ENCODE data around the gene RBMS2.

RBMS2 gene

DNA sequence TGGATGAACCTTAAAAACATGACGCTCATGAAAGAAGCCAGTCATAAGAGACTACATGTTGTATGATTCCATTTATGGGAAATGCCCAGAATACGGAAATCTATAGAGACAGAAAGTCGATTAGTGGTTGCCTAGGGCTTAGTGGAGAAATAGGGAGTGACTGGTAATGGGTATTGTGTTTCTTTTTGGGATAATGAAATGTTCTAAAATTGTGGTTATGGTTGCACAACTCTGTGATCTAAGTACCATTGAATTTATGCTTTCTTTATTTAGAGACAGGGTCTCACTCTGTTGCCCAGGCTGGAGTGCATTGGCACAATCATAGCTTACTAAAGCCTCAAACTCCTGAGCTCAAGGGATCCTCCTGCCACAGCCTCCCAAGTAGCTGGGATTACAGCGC is 8.0 kb downstream of the RBMS2 start:
- H3K4me1 ChIP-seq (ENCODE audit: control insufficient read depth, insufficient read depth, low read length): peaks cover 5% of the 10 kb centered on the region; the same call in 1 of the 2 replicates

DNA sequence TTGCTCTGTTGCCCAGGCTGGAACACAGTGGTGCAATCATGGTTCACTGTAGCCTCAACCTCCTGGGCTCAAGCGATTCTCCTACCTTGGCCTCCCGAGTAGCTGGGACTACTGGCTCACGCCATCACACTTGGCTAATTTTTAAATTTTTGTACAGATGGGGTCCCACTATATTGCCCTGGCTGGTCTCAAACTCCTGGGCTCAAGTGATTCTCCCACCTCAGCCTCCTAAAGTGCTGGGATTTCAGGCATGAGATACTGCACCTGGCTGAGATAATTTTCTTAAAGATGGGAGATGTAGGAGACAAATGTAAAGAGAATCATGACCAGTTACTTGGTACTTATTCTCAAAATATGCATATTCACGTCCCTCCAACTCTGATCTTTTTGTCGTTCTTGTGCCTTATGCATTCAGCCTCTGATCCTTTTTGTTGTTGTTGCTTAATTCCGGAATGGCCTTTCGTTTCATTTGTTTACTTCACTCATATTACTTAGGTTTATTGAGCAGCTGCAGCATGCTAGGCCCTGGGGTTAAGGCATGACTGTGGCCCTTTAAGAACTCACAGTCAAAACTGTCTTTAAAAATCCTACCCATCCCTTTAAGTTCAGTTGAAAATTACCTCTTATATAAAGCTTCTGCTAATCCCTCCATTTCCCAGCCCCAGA is 8.9 kb downstream of the RBMS2 start:
- H3K9me3 ChIP-seq (ENCODE audit: control insufficient read depth, insufficient read depth, low read depth, low read length): no peaks in the 10 kb centered on the region
- POLR2A ChIA-PET: interaction anchor here (1.0 to 1.1 kb wide), 2 partner anchors 9 to 16 kb away, joined by 3 to 5 read pairs; partner anchors contain the start of gene RBMS2
- CTCF ChIA-PET: interaction anchor here (0.7 to 1.3 kb wide), 3 partner anchors 8 to 106 kb away, joined by 3 to 5 read pairs (median 3); no protein-coding TSS in a partner anchor
- H3K4me1 ChIP-seq (ENCODE audit: control insufficient read depth, insufficient read depth, low read length): peaks cover 5% of the 10 kb centered on the region; the same call in 1 of the 2 replicates
- no peak overlapping the region for H3K4me3 ChIP-seq (ENCODE audit: low read depth, low read length)
- TF ChIP-seq ZNF202 (tag by site-specific recombination; IDR thresholded peaks at IDR 0.05; ENCODE audit: borderline replicate concordance) (no peak), ZNF350 (tag by site-specific recombination; IDR thresholded peaks at IDR 0.05) (no peak), ZNF341 (tag by site-specific recombination; IDR thresholded peaks at IDR 0.05; ENCODE audit: low read depth) (no peak), ZNF747 (tag by site-specific recombination; IDR thresholded peaks at IDR 0.05) (no peak), ZNF837 (tag by site-specific recombination; IDR thresholded peaks at IDR 0.05) (no peak), ZNF664 (tag by site-specific recombination; IDR thresholded peaks at IDR 0.05) (peak; percentile 44; the same call in 1 of the 2 replicates), ZNF121 (tag by site-specific recombination; IDR thresholded peaks at IDR 0.05) (peak; percentile 84), ZNF324 (tag by site-specific recombination; IDR thresholded peaks at IDR 0.05) (no peak), FEZF1 (tag by site-specific recombination; IDR thresholded peaks at IDR 0.05) (no peak), GLIS2 (tag by site-specific recombination; IDR thresholded peaks at IDR 0.05) (no peak)
- TF ChIP-seq, protein P1, sequence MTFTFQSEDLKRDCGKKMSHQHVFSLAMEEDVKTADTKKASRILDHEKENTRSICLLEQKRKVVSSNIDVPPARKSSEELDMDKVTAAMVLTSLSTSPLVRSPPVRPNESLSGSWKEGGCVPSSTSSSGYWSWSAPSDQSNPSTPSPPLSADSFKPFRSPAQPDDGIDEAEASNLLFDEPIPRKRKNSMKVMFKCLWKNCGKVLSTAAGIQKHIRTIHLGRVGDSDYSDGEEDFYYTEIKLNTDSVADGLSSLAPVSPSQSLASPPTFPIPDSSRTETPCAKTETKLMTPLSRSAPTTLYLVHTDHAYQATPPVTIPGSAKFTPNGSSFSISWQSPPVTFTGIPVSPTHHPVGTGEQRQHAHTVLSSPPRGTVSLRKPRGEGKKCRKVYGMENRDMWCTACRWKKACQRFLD (tag by site-specific recombination; IDR thresholded peaks at IDR 0.05): no peak
- TF ChIP-seq, protein P2, sequence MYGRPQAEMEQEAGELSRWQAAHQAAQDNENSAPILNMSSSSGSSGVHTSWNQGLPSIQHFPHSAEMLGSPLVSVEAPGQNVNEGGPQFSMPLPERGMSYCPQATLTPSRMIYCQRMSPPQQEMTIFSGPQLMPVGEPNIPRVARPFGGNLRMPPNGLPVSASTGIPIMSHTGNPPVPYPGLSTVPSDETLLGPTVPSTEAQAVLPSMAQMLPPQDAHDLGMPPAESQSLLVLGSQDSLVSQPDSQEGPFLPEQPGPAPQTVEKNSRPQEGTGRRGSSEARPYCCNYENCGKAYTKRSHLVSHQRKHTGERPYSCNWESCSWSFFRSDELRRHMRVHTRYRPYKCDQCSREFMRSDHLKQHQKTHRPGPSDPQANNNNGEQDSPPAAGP (tag by site-specific recombination; IDR thresholded peaks at IDR 0.05): no peak
- TF ChIP-seq, protein P3, sequence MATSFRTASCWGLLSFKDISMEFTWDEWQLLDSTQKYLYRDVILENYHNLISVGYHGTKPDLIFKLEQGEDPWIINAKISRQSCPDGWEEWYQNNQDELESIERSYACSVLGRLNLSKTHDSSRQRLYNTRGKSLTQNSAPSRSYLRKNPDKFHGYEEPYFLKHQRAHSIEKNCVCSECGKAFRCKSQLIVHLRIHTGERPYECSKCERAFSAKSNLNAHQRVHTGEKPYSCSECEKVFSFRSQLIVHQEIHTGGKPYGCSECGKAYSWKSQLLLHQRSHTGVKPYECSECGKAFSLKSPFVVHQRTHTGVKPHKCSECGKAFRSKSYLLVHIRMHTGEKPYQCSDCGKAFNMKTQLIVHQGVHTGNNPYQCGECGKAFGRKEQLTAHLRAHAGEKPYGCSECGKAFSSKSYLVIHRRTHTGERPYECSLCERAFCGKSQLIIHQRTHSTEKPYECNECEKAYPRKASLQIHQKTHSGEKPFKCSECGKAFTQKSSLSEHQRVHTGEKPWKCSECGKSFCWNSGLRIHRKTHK (tag by site-specific recombination; IDR thresholded peaks at IDR 0.05): no peak
- TF ChIP-seq, protein P4, sequence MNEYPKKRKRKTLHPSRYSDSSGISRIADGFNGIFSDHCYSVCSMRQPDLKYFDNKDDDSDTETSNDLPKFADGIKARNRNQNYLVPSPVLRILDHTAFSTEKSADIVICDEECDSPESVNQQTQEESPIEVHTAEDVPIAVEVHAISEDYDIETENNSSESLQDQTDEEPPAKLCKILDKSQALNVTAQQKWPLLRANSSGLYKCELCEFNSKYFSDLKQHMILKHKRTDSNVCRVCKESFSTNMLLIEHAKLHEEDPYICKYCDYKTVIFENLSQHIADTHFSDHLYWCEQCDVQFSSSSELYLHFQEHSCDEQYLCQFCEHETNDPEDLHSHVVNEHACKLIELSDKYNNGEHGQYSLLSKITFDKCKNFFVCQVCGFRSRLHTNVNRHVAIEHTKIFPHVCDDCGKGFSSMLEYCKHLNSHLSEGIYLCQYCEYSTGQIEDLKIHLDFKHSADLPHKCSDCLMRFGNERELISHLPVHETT (tag by site-specific recombination; IDR thresholded peaks at IDR 0.05): no peak
- no peak overlapping the region for H3K27ac ChIP-seq (ENCODE audit: extremely low read depth, low read depth, low read length)
- H3K36me3 ChIP-seq (ENCODE audit: control insufficient read depth in 2 of 2, insufficient read depth in 1 of 2, low read length in 2 of 2): no peaks in the 10 kb centered on the region; a peak in 1 of 3 replicates

More for the DNA sequence above, 8.0 kb downstream of the RBMS2 start:
- ChIA-PET POLR2A (interaction anchor here (1.0 kb wide), 1 partner anchor 15 kb away, joined by 5 read pairs; no protein-coding TSS in a partner anchor), CTCF (interaction anchor here (1.3 kb wide), 1 partner anchor 16 kb away, joined by 3 read pairs; no protein-coding TSS in a partner anchor)
- peak; percentile 51; the same call in 1 of the 2 replicates for TF ChIP-seq ZNF121 (tag by site-specific recombination; IDR thresholded peaks at IDR 0.05)
- TF ChIP-seq ZSCAN16 (tag by site-specific recombination; IDR thresholded peaks at IDR 0.05): no peak
- peak; percentile 81 for TF ChIP-seq WT1 (tag by site-specific recombination; IDR thresholded peaks at IDR 0.05)
- Histone ChIP-seq H3K9me3 (ENCODE audit: control insufficient read depth, insufficient read depth, low read depth, low read length) (no peaks in the 10 kb centered on the region), H3K27ac (ENCODE audit: extremely low read depth, low read depth, low read length) (no peak overlapping the region), H3K4me3 (ENCODE audit: low read depth, low read length) (no peak overlapping the region), H3K36me3 (ENCODE audit: control insufficient read depth in 2 of 2, insufficient read depth in 1 of 2, low read length in 2 of 2) (no peaks in the 10 kb centered on the region; a peak in 1 of 3 replicates)

Data from HEK293 (cell line).